Ovary (tissue), 9 donors: ENCODE results near the gene BMPR2. TPM values are rescaled to one million over a fixed set of nuclear protein-coding genes. Genes with fewer than 3 reads are reported as not detected.
"Not testable (repeated sequence)": the region's sequence is repeated elsewhere in the genome, so short reads cannot be mapped to it uniquely, and the experiment has no call there.

Experiments used
- DNase-seq, 5 donors: peaks; one replicate each; pipeline ENCODE4 v3.0.0-alpha.2; 2019 to 2020
- H3K27ac ChIP-seq, 2 donors: fragments of 200-600 bp; one replicate each; pipeline versions ENCODE4 v1.5.1 to v1.8.0; 2019 to 2022
- H3K27me3 ChIP-seq: fragments of 200-600 bp; one replicate; pipeline ENCODE4 v1.8.0; 2022
- H3K36me3 ChIP-seq: fragments of 200-600 bp; sonication (generic); one replicate; pipeline ENCODE4 v1.5.1; 2019
- H3K4me1 ChIP-seq: one replicate; pipeline ENCODE4 v1.8.1; 2013; ENCODE audit warnings: mild to moderate bottlenecking, moderate library complexity; ENCODE audit not compliant: insufficient read depth
- H3K4me3 ChIP-seq: fragments of 200-600 bp; sonication (generic); one replicate; pipeline ENCODE4 v1.5.1; 2017
- H3K9me3 ChIP-seq, 2 donors: fragments of 200-600 bp in 1 of 2; sonication (generic) in 1 of 2; one replicate each; pipeline versions ENCODE4 v1.5.1 to v1.8.1; 2013 to 2019; ENCODE audit warnings: mild to moderate bottlenecking in 1 of 2, moderate library complexity in 1 of 2
- EP300 ChIP-seq: sonication (generic); formaldehyde crosslinking; IDR thresholded peaks from one replicate; pipeline ENCODE4 v1.6.1; 2017; ENCODE audit warnings: antibody characterized with exemption
- POLR2A ChIP-seq: fragments of 450-650 bp; IDR thresholded peaks from one replicate; pipeline ENCODE4 v1.6.1; 2017; ENCODE audit warnings: antibody characterized with exemption, mild to moderate bottlenecking, moderate library complexity
- WGBS, 3 donors: extraction: QIAGEN DNeasy Blood & Tissue Kit in 1 of 3; methylation state at CpG; one replicate each; pipeline versions ENCODE4 v1.1.5 to v1.1.7; 2013 to 2017; 5-methylcytosine and 5-hydroxymethylcytosine counted together
- intact Hi-C, 4 donors: fragments of 100-400 bp; cut with DNase I; formaldehyde crosslinking; loops; one replicate each; pipeline versions ENCODE4 v1.11.0 to v1.15.1; 2022 to 2023
- polyA plus RNA-seq, 2 donors: library from polyadenylated mRNA; stranded (reverse); fragments of 200-250 nt in 1 of 2; fragments of 350-450 nt in 1 of 2; fragmentation: Illumina TruSeq in 1 of 2; extraction: RNeasy Lipid Tissue Mini Kit (QIAGEN cat#74804) in 1 of 2; gene quantifications; one replicate each; pipeline ENCODE4 v1.2.3, GENCODE V29; 2013 to 2014
- total RNA-seq, 7 donors: library from RNA; depleted of rRNA in 2 of 7; stranded (reverse); fragments of >200 nt in 2 of 7; fragmentation: NEBNext Ultra II Directional in 3 of 7; extraction: Animal tissue kit (Norgen Biotek cat#: 25700) in 3 of 7; gene quantifications; one replicate each; pipeline versions ENCODE4 v1.1.0 to v1.2.4, GENCODE V29; 2016 to 2023
- TF ChIP-seq, protein P1 (sequence below), 3 donors: fragments of 450-650 bp in 2 of 3; fragments of 200-600 bp in 1 of 3; IDR thresholded peaks; one replicate each; pipeline versions ENCODE4 v1.5.1 to v1.8.0; 2016 to 2022; ENCODE audit warnings: antibody characterized with exemption in 3 of 3, mild to moderate bottlenecking in 1 of 3
- donor health status: DM: no; HTN: no; CAD: no; lungs with moderate emphysema.
- donor health status: DM: no; HTN: no; CAD: no.
- donor health status: Bipolar disorder and iron deficiency.
- donor health status: DM: yes; HTN: yes; CAD: no.
- donor health status: DM: no; HTN: no; CAD: no.
- donor health status: DM: yes; HTN: yes; CAD: no.

Gene BMPR2
- total and polyA plus RNA-seq, 9 donors, result 14.5 to 55.5 (median 45.1) TPM

DNA sequence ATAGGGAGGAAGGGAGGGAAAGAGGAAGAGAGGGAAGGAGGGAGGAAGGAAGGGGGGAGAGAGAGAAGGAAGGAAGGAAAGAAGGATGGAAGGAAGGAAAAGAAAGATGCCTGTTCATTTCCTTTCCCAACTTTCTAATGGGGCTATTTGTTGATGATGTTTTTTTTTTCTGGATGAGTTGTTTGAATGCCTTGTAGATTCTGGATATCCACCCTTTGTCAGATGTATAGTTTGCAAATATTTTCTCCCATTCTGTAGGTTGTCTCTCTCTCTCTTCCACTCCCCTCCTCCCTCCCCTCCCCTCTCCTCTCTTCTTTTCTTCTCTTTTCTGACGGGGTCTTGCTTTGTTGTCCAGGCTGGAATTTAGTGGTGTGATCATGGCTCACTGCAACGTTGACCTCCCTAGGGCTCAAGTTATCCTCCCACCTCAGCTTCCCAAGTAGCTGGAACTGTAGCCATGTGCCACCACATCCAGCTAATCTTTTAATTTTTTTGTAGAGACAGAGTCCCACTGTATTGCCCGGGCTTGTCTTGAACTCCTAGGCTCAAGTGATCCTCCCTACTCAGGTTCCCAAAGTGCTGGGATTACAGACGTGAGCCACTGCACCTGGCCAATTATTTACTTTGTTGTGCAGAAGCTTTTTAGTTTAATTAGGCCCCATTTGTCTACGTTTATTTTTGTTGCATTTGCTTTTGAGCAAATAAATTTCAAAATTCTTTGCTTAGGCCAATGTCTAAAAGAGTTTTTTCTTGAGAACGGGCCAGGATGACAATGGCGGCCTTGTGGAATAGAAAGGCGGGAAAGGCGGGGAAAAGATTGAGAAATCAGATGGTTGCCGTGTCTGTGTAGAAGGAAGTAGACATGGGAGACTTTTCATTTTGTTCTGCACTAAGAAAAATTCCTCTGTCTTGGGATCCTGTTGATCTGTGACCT is 201.4 kb downstream of the BMPR2 start:
- Histone ChIP-seq H3K9me3 (no peaks in the 10 kb centered on the region), H3K4me1 (no peaks in the 10 kb centered on the region), H3K27me3 (no peaks in the 10 kb centered on the region), H3K27ac (no peak overlapping the region), H3K36me3 (no peaks in the 10 kb centered on the region), H3K4me3 (no peak overlapping the region)
- no peak for DNase-seq
- intact Hi-C loops, result loop anchor here in 1 of 4 donors (10.0 kb wide), 1 partner anchor 877 kb away; no protein-coding TSS in a partner anchor
- 87 to 89% (median 87%) methylated on average over 10 of the region's 10 CpGs for WGBS, 3 donors
- no peak for TF ChIP-seq EP300
- no peak for TF ChIP-seq POLR2A
- TF ChIP-seq, protein P1, sequence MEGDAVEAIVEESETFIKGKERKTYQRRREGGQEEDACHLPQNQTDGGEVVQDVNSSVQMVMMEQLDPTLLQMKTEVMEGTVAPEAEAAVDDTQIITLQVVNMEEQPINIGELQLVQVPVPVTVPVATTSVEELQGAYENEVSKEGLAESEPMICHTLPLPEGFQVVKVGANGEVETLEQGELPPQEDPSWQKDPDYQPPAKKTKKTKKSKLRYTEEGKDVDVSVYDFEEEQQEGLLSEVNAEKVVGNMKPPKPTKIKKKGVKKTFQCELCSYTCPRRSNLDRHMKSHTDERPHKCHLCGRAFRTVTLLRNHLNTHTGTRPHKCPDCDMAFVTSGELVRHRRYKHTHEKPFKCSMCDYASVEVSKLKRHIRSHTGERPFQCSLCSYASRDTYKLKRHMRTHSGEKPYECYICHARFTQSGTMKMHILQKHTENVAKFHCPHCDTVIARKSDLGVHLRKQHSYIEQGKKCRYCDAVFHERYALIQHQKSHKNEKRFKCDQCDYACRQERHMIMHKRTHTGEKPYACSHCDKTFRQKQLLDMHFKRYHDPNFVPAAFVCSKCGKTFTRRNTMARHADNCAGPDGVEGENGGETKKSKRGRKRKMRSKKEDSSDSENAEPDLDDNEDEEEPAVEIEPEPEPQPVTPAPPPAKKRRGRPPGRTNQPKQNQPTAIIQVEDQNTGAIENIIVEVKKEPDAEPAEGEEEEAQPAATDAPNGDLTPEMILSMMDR (IDR thresholded peaks at IDR 0.05), result no peak

GRCh38 chr2:202582846-202583245 is 206.7 kb downstream of the BMPR2 start:
- H3K36me3 ChIP-seq, DNase-seq, H3K4me1 ChIP-seq, H3K27ac ChIP-seq, H3K4me3 ChIP-seq, H3K9me3 ChIP-seq, H3K27me3 ChIP-seq: not testable (repeated sequence)
- intact Hi-C loops, result loop anchor here in 3 of 4 donors (10.0 kb wide), 2 partner anchors 282 to 292 kb away; partner anchors contain the start of gene ICA1L (in 2 of the 3)
- WGBS, 3 donors, result 84 to 90% (median 88%) methylated on average over 7 of the region's 7 CpGs

- Histone ChIP-seq H3K27me3 (no peaks in the 10 kb centered on the region), H3K4me1 (peaks cover 2% of the 10 kb centered on the region), H3K36me3 (no peaks in the 10 kb centered on the region), H3K4me3 (no peak overlapping the region), H3K27ac (no peak overlapping the region), H3K9me3 (no peaks in the 10 kb centered on the region)
- 96 to 100% (median 96%) methylated on average over 2 of the region's 2 CpGs for WGBS, 3 donors
- intact Hi-C loops, result loop anchor here in 3 of 4 donors (10.0 kb wide), 2 partner anchors 281 to 291 kb away; partner anchors contain the start of gene ICA1L (in 2 of the 3)
- no peak for DNase-seq
- TF ChIP-seq, protein P1 (IDR thresholded peaks at IDR 0.05), result no peak
- TF ChIP-seq EP300, result no peak
- TF ChIP-seq POLR2A, result no peak
These were observed 207.6 kb downstream of the BMPR2 start for GRCh38 chr2:202583709-202584219.

DNA sequence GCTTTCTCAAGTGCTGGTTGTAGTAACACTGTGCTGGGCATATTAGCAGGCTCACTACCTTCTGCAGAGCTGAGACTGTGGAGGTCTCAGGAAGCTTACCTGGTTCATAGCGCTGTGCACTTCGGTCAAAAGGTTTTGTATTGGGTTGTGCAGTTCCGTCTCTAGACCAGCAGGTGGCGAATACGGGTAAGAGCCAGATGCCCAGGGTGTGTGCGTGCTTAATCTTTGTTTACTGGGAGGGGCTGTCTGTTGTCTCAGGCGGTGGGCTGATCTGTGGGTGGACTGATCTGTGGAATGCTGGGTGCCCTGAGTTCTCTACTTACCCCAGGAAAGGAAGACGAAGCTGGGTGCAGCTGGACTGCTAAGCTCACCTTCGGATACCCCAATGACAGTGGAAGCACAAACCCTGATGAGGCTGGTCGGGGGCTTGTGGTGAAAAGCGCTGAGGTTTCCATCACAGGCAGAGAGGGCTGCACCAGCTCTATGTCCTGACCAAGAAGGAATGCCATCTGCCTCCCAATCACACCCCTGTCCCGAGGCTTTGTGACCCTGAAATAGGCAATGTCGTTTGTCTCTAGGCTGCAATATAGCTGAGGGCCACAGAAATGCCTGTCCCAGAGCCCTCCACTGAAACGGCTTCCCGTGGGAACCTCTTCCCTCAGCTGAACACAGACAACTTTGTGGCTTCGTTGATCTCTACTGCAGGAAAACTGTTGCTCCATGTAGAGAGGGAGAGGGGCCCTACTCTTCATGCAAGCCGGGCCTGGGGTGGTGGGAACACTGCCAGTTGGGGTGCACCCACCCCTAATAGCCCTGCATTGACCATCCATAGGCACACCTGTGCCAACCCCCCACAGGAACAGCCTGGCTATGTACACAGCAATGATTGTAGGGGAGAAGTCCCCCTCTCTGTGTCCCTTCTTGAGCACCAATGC is 212.8 kb downstream of the BMPR2 start:
- H3K4me1 ChIP-seq, result peaks cover 2% of the 10 kb centered on the region
- no peaks in the 10 kb centered on the region for H3K36me3 ChIP-seq
- H3K9me3 ChIP-seq, result no peaks in the 10 kb centered on the region
- WGBS, 3 donors, result 22 to 30% (median 30%) methylated on average over 17 of the region's 17 CpGs
- no peaks in the 10 kb centered on the region for H3K27me3 ChIP-seq
- H3K4me3 ChIP-seq, result peak overlapping the region; percentile 18
- intact Hi-C loops, result loop anchor here in 3 of 4 donors (10.0 kb wide), 2 partner anchors 276 to 286 kb away; partner anchors contain the start of gene ICA1L (in 2 of the 3)
- no peak overlapping the region for H3K27ac ChIP-seq
- DNase-seq, result peak; percentile 58 to 76 (median 71)
- TF ChIP-seq, protein P1 (IDR thresholded peaks at IDR 0.05), result peak; percentile 64 to 89 (median 87)
- TF ChIP-seq EP300, result no peak
